ENCODE results near the gene TUT1. TPM values are rescaled to one million over a fixed set of nuclear protein-coding genes. Genes with fewer than 3 reads are reported as not detected.

The TUT1 gene
- polyA plus RNA-seq, 2 donors: 9.0 to 15.2 TPM

GRCh38 chr11:62538470-62539237, 52.7 kb downstream of the TUT1 start:
- peak overlapping the region; percentile 25 to 82 for H3K4me3 ChIP-seq (ENCODE audit: low read depth in 1 of 2, low read length in 2 of 2)
- H3K27ac ChIP-seq (ENCODE audit: low read depth in 2 of 2, low read length in 1 of 2): peak overlapping the region; percentile 93 to 99
- peaks cover 20 to 35% of the 10 kb centered on the region in 2 donors for H3K4me1 ChIP-seq (ENCODE audit: control insufficient read depth in 2 of 2, insufficient read depth in 2 of 2, low read length in 1 of 2)
- WGBS, 2 donors: 35 to 49% methylated on average over 19 of the region's 19 CpGs
- H3K36me3 ChIP-seq (ENCODE audit: control insufficient read depth in 2 of 2, insufficient read depth in 2 of 2, low read length in 1 of 2): peaks cover 10 to 36% of the 10 kb centered on the region in 2 donors
- H3K27me3 ChIP-seq (ENCODE audit: control insufficient read depth in 1 of 2, insufficient read depth in 2 of 2, low read length in 2 of 2): no peaks in the 10 kb centered on the region
- H3K9me3 ChIP-seq (ENCODE audit: control insufficient read depth in 2 of 2, insufficient read depth in 1 of 2, low read depth in 1 of 2, low read length in 1 of 2): no peaks in the 10 kb centered on the region

- Histone ChIP-seq H3K4me3 (ENCODE audit: low read depth in 1 of 2, low read length in 2 of 2) (no peak overlapping the region), H3K27ac (ENCODE audit: low read depth in 2 of 2, low read length in 1 of 2) (peak overlapping the region in 1 of 2 donors; percentile 74), H3K4me1 (ENCODE audit: control insufficient read depth in 2 of 2, insufficient read depth in 2 of 2, low read length in 1 of 2) (peaks cover 17 to 27% of the 10 kb centered on the region in 2 donors), H3K36me3 (ENCODE audit: control insufficient read depth in 2 of 2, insufficient read depth in 2 of 2, low read length in 1 of 2) (peaks cover 26 to 52% of the 10 kb centered on the region in 2 donors), H3K9me3 (ENCODE audit: control insufficient read depth in 2 of 2, insufficient read depth in 1 of 2, low read depth in 1 of 2, low read length in 1 of 2) (no peaks in the 10 kb centered on the region), H3K27me3 (ENCODE audit: control insufficient read depth in 1 of 2, insufficient read depth in 2 of 2, low read length in 2 of 2) (no peaks in the 10 kb centered on the region)
- 49 to 56% methylated on average over 20 to 21 of the region's 21 CpGs for WGBS, 2 donors
Measured at GRCh38 chr11:62536301-62536957, 54.9 kb downstream of the TUT1 start.

GRCh38 chr11:62535802-62536201, 55.5 kb downstream of the TUT1 start:
- 67 to 74% methylated on average over 12 of the region's 12 CpGs for WGBS, 2 donors
- no peaks in the 10 kb centered on the region for H3K27me3 ChIP-seq (ENCODE audit: control insufficient read depth in 1 of 2, insufficient read depth in 2 of 2, low read length in 2 of 2)
- peak overlapping the region in 1 of 2 donors; percentile 74 for H3K27ac ChIP-seq (ENCODE audit: low read depth in 2 of 2, low read length in 1 of 2)
- peaks cover 17 to 22% of the 10 kb centered on the region in 2 donors for H3K4me1 ChIP-seq (ENCODE audit: control insufficient read depth in 2 of 2, insufficient read depth in 2 of 2, low read length in 1 of 2)
- H3K36me3 ChIP-seq (ENCODE audit: control insufficient read depth in 2 of 2, insufficient read depth in 2 of 2, low read length in 1 of 2): peaks cover 27 to 54% of the 10 kb centered on the region in 2 donors
- no peak overlapping the region for H3K4me3 ChIP-seq (ENCODE audit: low read depth in 1 of 2, low read length in 2 of 2)
- H3K9me3 ChIP-seq (ENCODE audit: control insufficient read depth in 2 of 2, insufficient read depth in 1 of 2, low read depth in 1 of 2, low read length in 1 of 2): no peaks in the 10 kb centered on the region

GRCh38 chr11:62534779-62535545, 56.4 kb downstream of the TUT1 start:
- Histone ChIP-seq H3K9me3 (ENCODE audit: control insufficient read depth in 2 of 2, insufficient read depth in 1 of 2, low read depth in 1 of 2, low read length in 1 of 2) (no peaks in the 10 kb centered on the region), H3K27ac (ENCODE audit: low read depth in 2 of 2, low read length in 1 of 2) (no peak overlapping the region), H3K4me1 (ENCODE audit: control insufficient read depth in 2 of 2, insufficient read depth in 2 of 2, low read length in 1 of 2) (peaks cover 16 to 17% of the 10 kb centered on the region in 2 donors), H3K4me3 (ENCODE audit: low read depth in 1 of 2, low read length in 2 of 2) (no peak overlapping the region), H3K36me3 (ENCODE audit: control insufficient read depth in 2 of 2, insufficient read depth in 2 of 2, low read length in 1 of 2) (peaks cover 35 to 63% of the 10 kb centered on the region in 2 donors), H3K27me3 (ENCODE audit: control insufficient read depth in 1 of 2, insufficient read depth in 2 of 2, low read length in 2 of 2) (no peaks in the 10 kb centered on the region)
- WGBS, 2 donors: 91 to 92% methylated on average over 19 of the region's 19 CpGs

GRCh38 chr11:62532096-62532495, 59.2 kb downstream of the TUT1 start:
- no peak overlapping the region for H3K4me3 ChIP-seq (ENCODE audit: low read depth in 1 of 2, low read length in 2 of 2)
- no peaks in the 10 kb centered on the region for H3K9me3 ChIP-seq (ENCODE audit: control insufficient read depth in 2 of 2, insufficient read depth in 1 of 2, low read depth in 1 of 2, low read length in 1 of 2)
- no peaks in the 10 kb centered on the region for H3K4me1 ChIP-seq (ENCODE audit: control insufficient read depth in 2 of 2, insufficient read depth in 2 of 2, low read length in 1 of 2)
- WGBS, 2 donors: 82 to 95% methylated on average over 2 of the region's 2 CpGs
- peaks cover 40 to 72% of the 10 kb centered on the region in 2 donors for H3K36me3 ChIP-seq (ENCODE audit: control insufficient read depth in 2 of 2, insufficient read depth in 2 of 2, low read length in 1 of 2)
- H3K27me3 ChIP-seq (ENCODE audit: control insufficient read depth in 1 of 2, insufficient read depth in 2 of 2, low read length in 2 of 2): no peaks in the 10 kb centered on the region
- H3K27ac ChIP-seq (ENCODE audit: low read depth in 2 of 2, low read length in 1 of 2): no peak overlapping the region

Other genes with a start within 250 kb of the TUT1 start
- gene SCGB1A1, start 172.5 kb downstream of the TUT1 start, polyA plus RNA-seq: 1 to 10 TPM; 4.8 to 5.5 TPM
- gene AHNAK, start 44.7 kb downstream of the TUT1 start, polyA plus RNA-seq: 100 to 1,000 TPM; 168 to 195 TPM
- gene EEF1G, start 17.6 kb downstream of the TUT1 start, polyA plus RNA-seq: 1,000 to 10,000 TPM in 1 of 2 donors, 100 to 1,000 TPM in 1; 884 to 1,495 TPM
- 10 to 100 TPM; 76.2 to 90.4 TPM for gene MTA2, start 10.3 kb upstream of the TUT1 start, polyA plus RNA-seq
- gene EML3, start 21.3 kb upstream of the TUT1 start, polyA plus RNA-seq: 100 to 1,000 TPM in 1 of 2 donors, 10 to 100 TPM in 1; 79.0 to 107 TPM
- gene ROM1, start 21.7 kb upstream of the TUT1 start, polyA plus RNA-seq: 10 to 100 TPM in 1 of 2 donors, 1 to 10 TPM in 1; 7.4 to 10.5 TPM
- 10 to 100 TPM; 14.9 to 25.4 TPM for gene B3GAT3, start 30.5 kb upstream of the TUT1 start, polyA plus RNA-seq
- gene GANAB, start 55.1 kb upstream of the TUT1 start, polyA plus RNA-seq: 10 to 100 TPM; 59.8 to 71.6 TPM
- 10 to 100 TPM in 1 of 2 donors, 1 to 10 TPM in 1; 4.8 to 10.1 TPM for gene INTS5, start 61.8 kb upstream of the TUT1 start, polyA plus RNA-seq
- 10 to 100 TPM; 71.9 to 96.9 TPM for gene C11orf98, start 73.7 kb upstream of the TUT1 start, polyA plus RNA-seq
- 10 to 100 TPM; 15.4 to 32.2 TPM for gene CSKMT, start 73.8 kb upstream of the TUT1 start, polyA plus RNA-seq
- gene UQCC3, start 80.2 kb upstream of the TUT1 start, polyA plus RNA-seq: 10 to 100 TPM; 16.5 to 23.2 TPM
- gene LBHD1, start 80.7 kb upstream of the TUT1 start, polyA plus RNA-seq: 1 to 10 TPM; 2.7 to 5.2 TPM
- 100 to 1,000 TPM; 109 to 127 TPM for gene UBXN1, start 87.5 kb upstream of the TUT1 start, polyA plus RNA-seq
- 1 to 10 TPM; 1.4 to 2.4 TPM for gene LRRN4CL, start 98.0 kb upstream of the TUT1 start, polyA plus RNA-seq
- 10 to 100 TPM; 33.9 to 58.9 TPM for gene BSCL2, start 115.9 kb upstream of the TUT1 start, polyA plus RNA-seq
- under 1 TPM; 0.04 to 0.24 TPM for gene GNG3, start 116.2 kb upstream of the TUT1 start, polyA plus RNA-seq
- 10 to 100 TPM; 27.5 to 27.9 TPM for gene HNRNPUL2, start 135.9 kb upstream of the TUT1 start, polyA plus RNA-seq
- gene TTC9C, start 137.0 kb upstream of the TUT1 start, polyA plus RNA-seq: 10 to 100 TPM; 13.3 to 31.1 TPM
- 1 to 10 TPM; 1.9 to 4.0 TPM for gene ZBTB3, start 162.6 kb upstream of the TUT1 start, polyA plus RNA-seq
- 10 to 100 TPM; 43.2 to 94.0 TPM for gene POLR2G, start 170.1 kb upstream of the TUT1 start, polyA plus RNA-seq
- gene TAF6L, start 179.9 kb upstream of the TUT1 start, polyA plus RNA-seq: 10 to 100 TPM; 17.0 to 21.6 TPM
- 10 to 100 TPM; 30.5 to 41.2 TPM for gene TMEM179B, start 195.9 kb upstream of the TUT1 start, polyA plus RNA-seq
- gene TMEM223, start 200.5 kb upstream of the TUT1 start, polyA plus RNA-seq: 10 to 100 TPM; 13.8 to 19.7 TPM
- 10 to 100 TPM; 77.9 to 84.7 TPM for gene NXF1, start 213.9 kb upstream of the TUT1 start, polyA plus RNA-seq
- 10 to 100 TPM; 14.5 to 25.2 TPM for gene STX5, start 240.5 kb upstream of the TUT1 start, polyA plus RNA-seq
- not detected for gene TEX54, start 241.3 kb upstream of the TUT1 start, polyA plus RNA-seq
- 10 to 100 TPM; 44.0 to 44.6 TPM for gene WDR74, start 248.1 kb upstream of the TUT1 start, polyA plus RNA-seq

Data from esophagus (tissue), 2 donors.